ENCODE data around the gene CCDC92.

The CCDC92 gene

GRCh38 chr12:124002021-124002644 is 29.5 kb upstream of the CCDC92 start:
- no peak for DNase-seq

GRCh38 chr12:124001343-124001742 is 28.7 kb upstream of the CCDC92 start:
- no peak for DNase-seq

DNA sequence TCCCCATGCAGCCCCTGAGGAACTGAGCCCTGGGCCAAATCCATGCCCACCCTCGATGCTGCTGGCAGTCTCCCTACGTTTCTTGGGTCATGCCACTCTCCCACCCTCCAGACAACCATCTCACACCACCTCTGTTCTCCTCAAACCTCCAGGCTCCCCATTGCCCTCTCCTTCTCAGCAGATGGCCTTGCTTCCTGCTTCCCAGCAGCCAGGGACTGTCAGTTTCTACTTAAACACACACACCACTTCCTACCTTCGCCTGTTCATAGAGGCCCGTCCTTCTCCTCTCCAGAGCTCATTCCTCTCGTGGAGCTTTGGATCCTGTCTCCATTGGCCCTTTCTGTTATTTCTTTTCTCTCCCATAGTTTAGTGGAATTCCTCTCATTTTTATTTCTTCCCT is 27.5 kb upstream of the CCDC92 start:
- no peak for DNase-seq

GRCh38 chr12:123998991-123999359 is 26.3 kb upstream of the CCDC92 start:
- no peak for DNase-seq

DNA sequence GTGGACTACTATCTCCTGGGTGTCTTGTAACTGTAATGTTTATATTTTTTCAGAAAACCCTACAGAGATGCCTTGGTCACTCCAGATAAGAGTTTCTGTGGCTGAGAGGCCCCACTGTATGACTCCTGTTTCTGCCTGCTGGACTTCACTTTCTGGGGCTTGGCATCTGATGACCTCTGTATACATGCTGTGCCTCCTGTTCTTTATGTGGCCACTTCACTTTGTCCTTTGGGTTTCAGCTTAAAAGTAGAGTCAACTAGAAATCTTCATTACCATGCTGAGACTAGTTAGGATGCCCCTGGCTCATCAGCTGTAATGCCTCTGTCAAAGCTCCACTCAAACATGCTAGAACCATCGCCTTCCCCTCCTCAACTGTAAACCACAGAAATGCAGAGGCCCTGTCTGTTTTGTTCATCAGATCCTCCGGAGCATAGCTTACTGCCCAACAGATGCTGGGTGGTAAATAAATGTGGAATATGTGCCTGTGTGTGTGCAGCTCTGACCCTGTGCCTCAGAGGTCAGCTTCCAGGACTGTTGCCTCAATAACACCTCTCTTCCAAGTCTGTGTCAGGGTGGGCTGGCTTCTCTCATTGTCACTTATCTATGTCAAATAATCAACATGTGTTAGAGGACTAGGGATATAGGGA is 25.8 kb upstream of the CCDC92 start:
- DNase-seq: no peak

DNA sequence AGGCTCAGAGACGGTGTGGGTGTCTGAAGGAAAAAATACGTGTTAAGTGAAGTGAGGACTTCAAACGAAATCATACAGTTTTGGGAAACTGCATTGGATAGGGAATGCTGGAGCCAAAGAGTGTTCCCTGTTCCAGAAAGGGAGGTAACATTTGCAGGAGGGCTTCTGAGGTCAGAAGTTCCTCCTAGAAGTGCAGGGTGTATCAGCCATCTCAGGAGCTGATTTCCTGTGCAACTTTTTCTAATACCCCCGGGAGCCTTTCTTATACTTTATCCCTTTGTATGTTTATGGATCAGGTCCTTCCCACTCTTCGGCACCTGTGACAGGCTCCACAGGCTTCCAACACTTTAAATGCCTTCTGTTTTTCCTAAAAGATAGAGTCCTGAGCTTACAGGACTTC is 25.3 kb upstream of the CCDC92 start:
- no peak for DNase-seq

- DNase-seq: no peak
Observed at GRCh38 chr12:123997033-123997822, 24.6 kb upstream of the CCDC92 start.

GRCh38 chr12:123996581-123996980 is 23.9 kb upstream of the CCDC92 start:
- no peak for DNase-seq

- DNase-seq: no peak
Observed at GRCh38 chr12:123995023-123995748, 22.6 kb upstream of the CCDC92 start.

- no peak for DNase-seq
Observed at GRCh38 chr12:123992118-123992825, 19.6 kb upstream of the CCDC92 start.

GRCh38 chr12:123991372-123991951 is 18.8 kb upstream of the CCDC92 start:
- no peak for DNase-seq

DNA sequence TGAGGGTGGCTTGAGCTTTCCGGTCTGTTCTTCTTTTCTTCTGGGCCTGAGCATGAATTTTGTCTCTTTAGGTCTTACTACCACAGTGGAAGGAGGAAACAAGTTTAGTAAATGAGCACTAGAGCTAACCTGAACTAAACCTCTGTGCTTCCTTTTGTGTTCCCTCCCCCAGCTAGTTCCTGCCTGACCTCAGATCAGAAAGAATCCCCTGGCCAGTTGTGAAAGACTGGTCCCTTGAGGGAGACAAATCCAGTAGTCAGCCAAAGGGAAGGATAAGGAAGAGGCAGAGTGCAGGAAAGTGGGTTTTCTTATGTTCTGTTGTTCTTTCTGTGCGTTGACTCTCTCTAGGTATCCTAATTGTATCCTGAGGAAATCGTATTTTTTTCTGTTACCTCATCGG is 17.9 kb upstream of the CCDC92 start:
- no peak for DNase-seq

GRCh38 chr12:123989753-123990152 is 17.1 kb upstream of the CCDC92 start:
- DNase-seq: no peak

DNA sequence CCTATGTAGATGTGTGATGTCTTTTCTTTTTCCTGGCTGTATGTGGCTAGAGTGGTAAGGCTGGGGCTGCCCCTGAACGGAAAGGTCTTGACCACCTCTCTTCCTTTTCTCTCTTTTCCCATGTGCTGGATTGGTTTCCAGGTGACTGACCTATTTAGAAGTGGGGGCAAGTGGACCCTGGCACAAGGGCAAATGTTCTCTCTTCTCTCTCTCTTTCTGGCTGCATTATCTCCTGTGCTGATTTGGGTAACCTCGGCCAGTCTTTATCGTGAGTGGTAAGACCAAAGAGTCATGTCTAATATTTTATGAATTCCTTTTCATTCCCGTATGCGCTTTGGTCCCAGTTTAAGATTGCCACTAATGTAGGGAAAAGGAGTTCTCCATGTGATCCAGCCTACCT is 16.5 kb upstream of the CCDC92 start:
- no peak for DNase-seq

DNA sequence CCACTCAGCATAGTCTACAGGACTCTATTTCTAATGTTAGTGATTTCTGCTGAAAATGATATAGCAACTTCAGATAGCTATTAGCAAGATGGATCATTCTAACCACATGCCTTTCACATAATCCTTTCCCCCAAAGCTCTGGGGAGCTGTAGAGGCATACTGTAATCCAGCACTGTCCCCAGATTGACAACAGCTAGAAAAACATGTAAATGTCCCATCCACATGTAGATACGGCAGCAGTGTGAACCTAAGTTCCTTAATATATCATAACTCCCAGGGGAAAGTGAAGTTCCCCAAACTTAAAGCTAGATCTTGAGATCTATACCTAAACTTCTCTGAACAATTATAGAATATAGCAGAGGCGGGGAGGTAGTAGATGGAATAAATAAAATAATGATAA is 14.4 kb upstream of the CCDC92 start:
- no peak for DNase-seq

- no peak for DNase-seq
Observed at GRCh38 chr12:123986374-123986965, 13.8 kb upstream of the CCDC92 start.

DNA sequence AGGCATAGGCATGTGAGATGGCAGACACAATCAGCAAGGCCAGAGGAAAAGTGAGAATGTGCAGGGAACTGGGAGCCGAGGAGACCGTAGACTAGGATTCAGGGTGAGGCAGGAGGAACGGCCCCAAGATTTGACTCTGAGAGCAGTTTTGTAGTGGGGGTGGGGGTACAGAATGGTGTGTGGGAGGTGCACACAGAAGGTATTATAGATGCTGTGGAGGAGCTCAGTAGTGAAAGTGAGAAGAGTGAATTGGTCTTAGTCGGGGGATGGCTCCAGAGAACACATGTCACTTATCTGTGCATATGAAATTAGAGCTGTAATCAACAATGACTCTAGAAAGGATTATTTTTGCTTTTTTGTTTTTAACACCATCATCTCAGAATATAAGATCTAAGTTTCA is 12.3 kb upstream of the CCDC92 start:
- no peak for DNase-seq

DNA sequence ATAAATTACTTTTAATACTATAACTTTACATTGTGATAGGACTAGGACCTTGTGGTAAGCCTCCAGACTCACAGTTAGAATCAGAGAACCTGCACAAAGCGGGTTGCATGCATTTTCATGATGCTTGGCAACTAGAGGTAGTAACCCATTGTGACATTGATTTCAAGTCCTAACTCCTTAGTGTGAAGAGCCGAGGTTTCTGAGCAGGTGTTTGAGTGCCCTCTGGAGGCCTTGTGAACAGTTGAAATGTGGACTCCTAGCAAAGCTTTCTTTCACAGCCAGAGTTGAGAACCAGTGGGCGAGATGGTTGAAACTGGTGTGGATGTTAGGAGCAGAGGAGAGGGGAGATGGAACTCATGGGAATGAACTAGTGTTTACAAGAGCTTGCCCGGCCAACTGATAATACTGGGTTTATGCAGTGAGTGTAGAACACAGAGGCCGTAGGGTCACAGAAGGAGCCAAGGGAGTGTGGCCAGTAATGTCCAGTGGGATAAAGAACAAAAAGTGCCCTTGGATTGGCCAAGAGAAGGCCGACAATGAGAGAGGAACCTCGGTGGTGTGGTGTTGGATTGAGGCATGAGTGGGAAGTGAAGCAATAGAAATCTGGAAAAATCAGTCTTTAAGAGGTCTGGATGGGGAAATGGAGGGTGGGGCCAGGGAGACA is 11.3 kb upstream of the CCDC92 start:
- DNase-seq: no peak

GRCh38 chr12:123982269-123982668 is 9.6 kb upstream of the CCDC92 start:
- DNase-seq: no peak

DNA sequence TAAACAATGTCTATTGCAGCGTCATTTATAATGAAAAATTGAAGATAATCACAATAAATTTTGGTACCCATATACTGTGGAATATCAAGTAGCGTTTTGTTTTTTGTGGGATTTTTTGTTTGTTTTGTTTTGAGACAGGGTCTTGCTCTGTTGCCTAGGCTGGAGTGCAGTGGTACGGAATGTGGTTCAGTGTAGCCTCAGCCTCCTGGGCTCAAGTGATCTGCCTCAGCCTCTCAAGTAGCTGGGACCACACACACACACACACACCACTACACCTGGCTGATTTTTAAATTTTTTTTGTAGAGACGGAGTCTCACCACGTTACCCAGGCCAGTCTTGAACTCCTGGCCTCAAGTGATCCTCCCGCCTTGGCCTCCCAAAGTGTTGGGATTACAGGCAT is 6.9 kb upstream of the CCDC92 start:
- DNase-seq: no peak

GRCh38 chr12:123976227-123976826 is 3.7 kb upstream of the CCDC92 start:
- no peak for DNase-seq
